Left ventricle myocardium inferior (tissue), 1 donor: ENCODE data around the gene EML6. TPM values are rescaled to one million over a fixed set of nuclear protein-coding genes. Genes with fewer than 3 reads are reported as not detected.
A peak's percentile ranks its signal among the peaks of the same experiment; 100 is the strongest.

Experiments
- DNase-seq: peaks from one replicate; pipeline ENCODE4 v3.0.0-alpha.2; 2020
- H3K27ac ChIP-seq: fragments of 200-600 bp; replicated peaks from 2 replicates; pipeline ENCODE4 v1.8.0; 2021
- H3K27me3 ChIP-seq: fragments of 200-600 bp; 2 replicates; pipeline ENCODE4 v1.8.0; 2021; ENCODE audit warnings: low read depth
- H3K36me3 ChIP-seq: fragments of 200-600 bp; 2 replicates; pipeline ENCODE4 v1.8.0; 2021
- H3K4me1 ChIP-seq: fragments of 200-600 bp; 2 replicates; pipeline ENCODE4 v1.8.0; 2021
- H3K4me3 ChIP-seq: fragments of 200-600 bp; 2 replicates; pipeline ENCODE4 v1.8.0; 2021; ENCODE audit warnings: mild to moderate bottlenecking, moderate library complexity
- H3K9me3 ChIP-seq: fragments of 200-600 bp; replicated peaks from 2 replicates; pipeline ENCODE4 v1.8.0; 2021
- CTCF ChIP-seq: fragments of 200-600 bp; IDR thresholded peaks from 2 replicates; pipeline ENCODE4 v1.8.0; 2021; ENCODE audit warnings: antibody characterized with exemption, mild to moderate bottlenecking, borderline replicate concordance
- intact Hi-C: fragments of 100-400 bp; cut with micrococcal nuclease; formaldehyde crosslinking; loops from one replicate; pipeline ENCODE4 v1.11.0; 2022
- total RNA-seq: library from RNA; stranded (reverse); fragmentation: NEBNext Ultra II Directional; extraction: Animal tissue kit (Norgen Biotek cat#: 25700); gene quantifications from one replicate; pipeline ENCODE4 v1.2.1, GENCODE V29; 2021
- donor health status: DM: no; HTN: yes; CAD: no; lungs with severe emphysema.

The EML6 gene
- total RNA-seq, 1 donor from 2014 or later: 0.77 TPM

GRCh38 chr2:54699665-54700064, 23.8 kb upstream of the EML6 start:
- Histone ChIP-seq H3K4me1 (peaks cover 6% of the 10 kb centered on the region), H3K9me3 (peaks cover 7% of the 10 kb centered on the region), H3K27me3 (no peaks in the 10 kb centered on the region), H3K27ac (no peak overlapping the region), H3K36me3 (no peaks in the 10 kb centered on the region), H3K4me3 (no peak overlapping the region)
- no peak for TF ChIP-seq CTCF
- no peak for DNase-seq
- intact Hi-C loops: loop anchor here (10.0 kb wide), 2 partner anchors 55 to 175 kb away; no protein-coding TSS in a partner anchor

- no peaks in the 10 kb centered on the region for H3K27me3 ChIP-seq
- no peak for TF ChIP-seq CTCF
- no peaks in the 10 kb centered on the region for H3K36me3 ChIP-seq
- no peak overlapping the region for H3K4me3 ChIP-seq
- H3K9me3 ChIP-seq: peaks cover 7% of the 10 kb centered on the region
- intact Hi-C loops: loop anchor here (10.0 kb wide), 2 partner anchors 56 to 176 kb away; no protein-coding TSS in a partner anchor
- no peak overlapping the region for H3K27ac ChIP-seq
- H3K4me1 ChIP-seq: peaks cover 6% of the 10 kb centered on the region
- DNase-seq: no peak
Observed at GRCh38 chr2:54701029-54701428, 22.4 kb upstream of the EML6 start.

GRCh38 chr2:54704238-54704637, 19.2 kb upstream of the EML6 start:
- Histone ChIP-seq H3K4me3 (no peak overlapping the region), H3K27ac (peak overlapping the region; percentile 27), H3K27me3 (peaks cover 6% of the 10 kb centered on the region), H3K9me3 (peaks cover 7% of the 10 kb centered on the region), H3K4me1 (peaks cover 15% of the 10 kb centered on the region), H3K36me3 (no peaks in the 10 kb centered on the region)
- DNase-seq: no peak
- intact Hi-C loops: loop anchor here (10.0 kb wide), 2 partner anchors 59 to 179 kb away; no protein-coding TSS in a partner anchor
- no peak for TF ChIP-seq CTCF

- Histone ChIP-seq H3K27me3 (peaks cover 6% of the 10 kb centered on the region), H3K4me1 (peaks cover 18% of the 10 kb centered on the region), H3K27ac (peak overlapping the region; percentile 27), H3K4me3 (no peak overlapping the region), H3K36me3 (no peaks in the 10 kb centered on the region), H3K9me3 (peaks cover 7% of the 10 kb centered on the region)
- TF ChIP-seq CTCF: peak; percentile 74
- DNase-seq: no peak
- intact Hi-C loops: loop anchor here (10.0 kb wide), 2 partner anchors 60 to 180 kb away; no protein-coding TSS in a partner anchor
Observed at GRCh38 chr2:54704688-54705605, 18.5 kb upstream of the EML6 start.

- H3K27ac ChIP-seq: no peak overlapping the region
- peaks cover 18% of the 10 kb centered on the region for H3K4me1 ChIP-seq
- intact Hi-C loops: loop anchor here (10.0 kb wide), 2 partner anchors 62 to 182 kb away; no protein-coding TSS in a partner anchor
- H3K9me3 ChIP-seq: peaks cover 7% of the 10 kb centered on the region
- H3K36me3 ChIP-seq: no peaks in the 10 kb centered on the region
- H3K27me3 ChIP-seq: peaks cover 6% of the 10 kb centered on the region
- DNase-seq: no peak
- H3K4me3 ChIP-seq: no peak overlapping the region
- no peak for TF ChIP-seq CTCF
Observed at GRCh38 chr2:54706622-54707021, 16.8 kb upstream of the EML6 start.
